ENCODE data around the gene GAP43. TPM values are rescaled to one million over a fixed set of nuclear protein-coding genes. Genes with fewer than 3 reads are reported as not detected.
"Not testable (repeated sequence)": the region's sequence is repeated elsewhere in the genome, so short reads cannot be mapped to it uniquely, and the experiment has no call there.

Gene GAP43
- total RNA-seq, 2 experiments from 2014 or later = 0.17 TPM; not detected in 1

- intact Hi-C loops (cut with micrococcal nuclease) = no loop called here
- Mint-ChIP-seq H3K27ac (no peak overlapping the region), H3K36me3 (ENCODE audit: low read depth) (no peaks in the 10 kb centered on the region), H3K9me3 (no peaks in the 10 kb centered on the region), H3K4me1 (ENCODE audit: low read depth) (no peaks in the 10 kb centered on the region), H3K27me3 (ENCODE audit: low read depth) (peaks cover 10% of the 10 kb centered on the region), H3K4me3 (no peak overlapping the region)
- CTCF ChIA-PET = interaction anchor here (0.6 to 1.2 kb wide), 2 partner anchors 12 to 808 kb away, joined by 3 read pairs; no protein-coding TSS in a partner anchor
- no peak for DNase-seq
Observed at GRCh38 chr3:115709931-115710330, 86.6 kb downstream of the GAP43 start.

GRCh38 chr3:115710799-115711198 is 87.5 kb downstream of the GAP43 start:
- CTCF ChIA-PET = no interaction called here
- Mint-ChIP-seq H3K27ac (no peak overlapping the region), H3K4me3 (no peak overlapping the region), H3K27me3 (ENCODE audit: low read depth) (peaks cover 12% of the 10 kb centered on the region), H3K4me1 (ENCODE audit: low read depth) (no peaks in the 10 kb centered on the region), H3K9me3 (no peaks in the 10 kb centered on the region), H3K36me3 (ENCODE audit: low read depth) (no peaks in the 10 kb centered on the region)
- intact Hi-C loops (cut with micrococcal nuclease) = no loop called here
- no peak for DNase-seq

GRCh38 chr3:115712871-115713270 is 89.6 kb downstream of the GAP43 start:
- H3K9me3 Mint-ChIP-seq = no peaks in the 10 kb centered on the region
- H3K4me1 Mint-ChIP-seq (ENCODE audit: low read depth) = no peaks in the 10 kb centered on the region
- CTCF ChIA-PET = interaction anchor here (0.8 kb wide), 1 partner anchor 70 kb away, joined by 3 read pairs; no protein-coding TSS in a partner anchor
- peaks cover 14% of the 10 kb centered on the region for H3K27me3 Mint-ChIP-seq (ENCODE audit: low read depth)
- intact Hi-C loops (cut with micrococcal nuclease) = no loop called here
- DNase-seq = no peak
- H3K36me3 Mint-ChIP-seq (ENCODE audit: low read depth) = no peaks in the 10 kb centered on the region
- H3K27ac Mint-ChIP-seq = no peak overlapping the region
- H3K4me3 Mint-ChIP-seq = no peak overlapping the region

GRCh38 chr3:115713284-115713683 is 90.0 kb downstream of the GAP43 start:
- Mint-ChIP-seq H3K9me3 (no peaks in the 10 kb centered on the region), H3K36me3 (ENCODE audit: low read depth) (no peaks in the 10 kb centered on the region), H3K27ac (no peak overlapping the region), H3K4me3 (no peak overlapping the region), H3K4me1 (ENCODE audit: low read depth) (no peaks in the 10 kb centered on the region), H3K27me3 (ENCODE audit: low read depth) (peaks cover 17% of the 10 kb centered on the region)
- intact Hi-C loops (cut with micrococcal nuclease) = no loop called here
- no peak for DNase-seq
- CTCF ChIA-PET = interaction anchor here (0.8 kb wide), 1 partner anchor 70 kb away, joined by 3 read pairs; no protein-coding TSS in a partner anchor

GRCh38 chr3:115715241-115715745 is 92.0 kb downstream of the GAP43 start:
- H3K27me3 Mint-ChIP-seq (ENCODE audit: low read depth) = peaks cover 17% of the 10 kb centered on the region
- DNase-seq = no peak
- no peaks in the 10 kb centered on the region for H3K9me3 Mint-ChIP-seq
- no peaks in the 10 kb centered on the region for H3K36me3 Mint-ChIP-seq (ENCODE audit: low read depth)
- no peak overlapping the region for H3K27ac Mint-ChIP-seq
- intact Hi-C loops (cut with micrococcal nuclease) = no loop called here
- CTCF ChIA-PET = no interaction called here
- no peaks in the 10 kb centered on the region for H3K4me1 Mint-ChIP-seq (ENCODE audit: low read depth)
- H3K4me3 Mint-ChIP-seq = no peak overlapping the region

- DNase-seq = no peak
- CTCF ChIA-PET = no interaction called here
- Mint-ChIP-seq H3K4me3 (no peak overlapping the region), H3K27me3 (ENCODE audit: low read depth) (peaks cover 3% of the 10 kb centered on the region), H3K36me3 (ENCODE audit: low read depth) (no peaks in the 10 kb centered on the region), H3K9me3 (no peaks in the 10 kb centered on the region), H3K4me1 (ENCODE audit: low read depth) (no peaks in the 10 kb centered on the region), H3K27ac (no peak overlapping the region)
- intact Hi-C loops (cut with micrococcal nuclease) = no loop called here
Observed at GRCh38 chr3:115720983-115721382, 97.7 kb downstream of the GAP43 start.

DNA sequence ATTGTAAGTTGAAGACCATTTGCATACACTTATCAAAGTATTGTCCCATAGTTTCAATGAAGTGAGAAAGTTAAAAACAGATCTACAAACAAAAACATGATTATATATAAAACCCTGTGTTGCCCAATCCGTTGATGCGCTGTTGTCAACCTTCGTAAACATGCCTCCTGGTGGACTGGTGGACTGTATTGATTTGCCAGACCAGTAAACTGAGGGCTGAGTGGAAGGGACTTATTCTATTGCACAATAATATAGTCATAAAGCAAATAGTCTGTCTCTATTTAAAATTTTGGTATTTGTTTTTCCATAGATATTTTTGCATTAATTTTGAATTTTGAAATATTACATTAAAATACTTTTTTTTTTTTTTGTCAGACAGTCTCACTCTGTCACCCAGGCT is 102.5 kb downstream of the GAP43 start:
- H3K27ac Mint-ChIP-seq = no peak overlapping the region
- intact Hi-C loops (cut with micrococcal nuclease) = no loop called here
- peaks cover 3% of the 10 kb centered on the region for H3K27me3 Mint-ChIP-seq (ENCODE audit: low read depth)
- no peaks in the 10 kb centered on the region for H3K36me3 Mint-ChIP-seq (ENCODE audit: low read depth)
- no peaks in the 10 kb centered on the region for H3K9me3 Mint-ChIP-seq
- CTCF ChIA-PET = no interaction called here
- DNase-seq = no peak
- no peak overlapping the region for H3K4me3 Mint-ChIP-seq
- no peaks in the 10 kb centered on the region for H3K4me1 Mint-ChIP-seq (ENCODE audit: low read depth)

DNA sequence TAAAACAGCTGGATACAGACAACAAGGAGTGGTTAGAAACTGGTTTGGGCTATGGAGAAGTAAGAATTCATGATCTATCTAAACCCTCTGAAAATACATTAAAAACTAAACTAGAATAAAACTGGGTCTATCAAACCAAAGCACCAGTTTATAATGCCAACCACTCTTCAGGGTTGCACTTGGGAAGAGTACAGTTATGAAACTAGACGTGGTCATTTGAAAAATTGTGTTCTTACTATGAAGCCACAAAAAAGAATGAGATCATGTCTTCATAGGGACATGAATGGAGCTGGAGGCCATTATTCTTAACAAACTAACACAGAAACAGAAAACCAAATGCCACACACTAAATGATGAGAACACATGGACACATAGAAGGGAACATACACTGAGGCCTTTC is 103.8 kb downstream of the GAP43 start:
- CTCF ChIA-PET = no interaction called here
- Mint-ChIP-seq H3K9me3 (no peaks in the 10 kb centered on the region), H3K27me3 (ENCODE audit: low read depth) (peaks cover 3% of the 10 kb centered on the region), H3K4me3 (no peak overlapping the region), H3K36me3 (ENCODE audit: low read depth) (no peaks in the 10 kb centered on the region), H3K4me1 (ENCODE audit: low read depth) (no peaks in the 10 kb centered on the region), H3K27ac (no peak overlapping the region)
- no peak for DNase-seq
- intact Hi-C loops (cut with micrococcal nuclease) = no loop called here

GRCh38 chr3:115728013-115728412 is 104.7 kb downstream of the GAP43 start:
- Mint-ChIP-seq H3K9me3 (no peaks in the 10 kb centered on the region), H3K36me3 (ENCODE audit: low read depth) (no peaks in the 10 kb centered on the region), H3K4me3 (no peak overlapping the region), H3K27ac (no peak overlapping the region), H3K4me1 (ENCODE audit: low read depth) (no peaks in the 10 kb centered on the region), H3K27me3 (ENCODE audit: low read depth) (peaks cover 3% of the 10 kb centered on the region)
- CTCF ChIA-PET = no interaction called here
- intact Hi-C loops (cut with micrococcal nuclease) = no loop called here
- no peak for DNase-seq

DNA sequence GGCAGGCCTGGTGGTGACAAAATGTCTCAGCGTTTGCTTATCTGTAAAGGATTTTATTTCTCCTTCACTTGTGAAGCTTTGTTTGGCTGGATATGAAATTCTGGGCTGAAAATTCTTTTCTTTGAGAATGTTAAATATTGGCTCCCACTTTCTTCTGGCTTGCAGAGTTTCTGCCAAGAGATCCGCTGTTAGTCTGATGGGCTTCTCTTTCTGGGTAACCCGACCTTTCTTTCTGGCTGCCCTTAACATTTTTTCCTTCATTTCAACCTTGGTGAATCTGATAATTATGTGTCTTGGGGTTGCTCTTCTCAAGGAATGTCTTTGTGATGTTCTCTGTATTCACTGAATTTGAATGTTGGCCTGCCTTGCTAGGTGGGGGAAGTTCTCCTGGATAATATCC is 113.0 kb downstream of the GAP43 start:
- H3K36me3 Mint-ChIP-seq (ENCODE audit: low read depth); intact Hi-C loops (cut with micrococcal nuclease); DNase-seq; H3K4me1 Mint-ChIP-seq (ENCODE audit: low read depth); CTCF ChIA-PET; H3K27ac Mint-ChIP-seq; H3K4me3 Mint-ChIP-seq: not testable (repeated sequence)
- peaks cover 12% of the 10 kb centered on the region for H3K9me3 Mint-ChIP-seq
- peaks cover 47% of the 10 kb centered on the region for H3K27me3 Mint-ChIP-seq (ENCODE audit: low read depth)

GRCh38 chr3:115741650-115742049 is 118.3 kb downstream of the GAP43 start:
- no peaks in the 10 kb centered on the region for H3K4me1 Mint-ChIP-seq (ENCODE audit: low read depth)
- peaks cover 38% of the 10 kb centered on the region for H3K27me3 Mint-ChIP-seq (ENCODE audit: low read depth)
- H3K4me3 Mint-ChIP-seq = no peak overlapping the region
- DNase-seq = no peak
- peaks cover 4% of the 10 kb centered on the region for H3K36me3 Mint-ChIP-seq (ENCODE audit: low read depth)
- no peak overlapping the region for H3K27ac Mint-ChIP-seq
- CTCF ChIA-PET = no interaction called here
- H3K9me3 Mint-ChIP-seq = peaks cover 12% of the 10 kb centered on the region
- intact Hi-C loops (cut with micrococcal nuclease) = no loop called here

GRCh38 chr3:115744516-115744915 is 121.2 kb downstream of the GAP43 start:
- H3K9me3 Mint-ChIP-seq; H3K4me1 Mint-ChIP-seq (ENCODE audit: low read depth); CTCF ChIA-PET; H3K36me3 Mint-ChIP-seq (ENCODE audit: low read depth); H3K4me3 Mint-ChIP-seq; intact Hi-C loops (cut with micrococcal nuclease); DNase-seq; H3K27ac Mint-ChIP-seq: not testable (repeated sequence)
- peaks cover 30% of the 10 kb centered on the region for H3K27me3 Mint-ChIP-seq (ENCODE audit: low read depth)

GRCh38 chr3:115752978-115753377 is 129.7 kb downstream of the GAP43 start:
- H3K36me3 Mint-ChIP-seq (ENCODE audit: low read depth); H3K9me3 Mint-ChIP-seq; H3K4me1 Mint-ChIP-seq (ENCODE audit: low read depth); H3K27ac Mint-ChIP-seq; intact Hi-C loops (cut with micrococcal nuclease); DNase-seq; H3K4me3 Mint-ChIP-seq: not testable (repeated sequence)
- peaks cover 12% of the 10 kb centered on the region for H3K27me3 Mint-ChIP-seq (ENCODE audit: low read depth)
- CTCF ChIA-PET = interaction anchor here (0.7 kb wide), 1 partner anchor 17 kb away, joined by 3 read pairs; no protein-coding TSS in a partner anchor

All from activated naive CD4-positive, alpha-beta T cell treated with anti-CD3 and anti-CD28 coated beads for 36 hours (primary cell).